H9 (cell line): ENCODE data around the gene CYB561D1. TPM values are rescaled to one million over a fixed set of nuclear protein-coding genes. Genes with fewer than 3 reads are reported as not detected.

Experiments used
- DNase-seq: peaks from one replicate; pipeline ENCODE4 v3.0.0-alpha.2; 2017
- H2AFZ ChIP-seq: one replicate; pipeline ENCODE4 v1.6.1; 2013; ENCODE audit warnings: mild to moderate bottlenecking, low read length, control low read depth, moderate library complexity
- H2AK5ac ChIP-seq: 2 replicates; pipeline ENCODE4 v1.6.1; 2013; ENCODE audit warnings: low read length, control low read depth, mixed read lengths; ENCODE audit not compliant: insufficient read length
- H2BK120ac ChIP-seq: one replicate; pipeline ENCODE4 v1.6.1; 2013; ENCODE audit warnings: low read depth, mild to moderate bottlenecking, low read length, control low read depth, inconsistent platforms; ENCODE audit not compliant: poor library complexity, severe bottlenecking
- H2BK12ac ChIP-seq: 2 replicates; pipeline ENCODE4 v1.6.1; 2013; ENCODE audit warnings: low read length, control low read depth, mixed read lengths, low read depth; ENCODE audit not compliant: insufficient read length
- H2BK15ac ChIP-seq: 2 replicates; pipeline ENCODE4 v1.6.1; 2013; ENCODE audit warnings: low read depth, low read length, control low read depth
- H2BK20ac ChIP-seq: one replicate; pipeline ENCODE4 v1.6.1; 2013; ENCODE audit warnings: low read depth, mild to moderate bottlenecking, low read length, control low read depth, inconsistent platforms; ENCODE audit not compliant: poor library complexity, severe bottlenecking
- H2BK5ac ChIP-seq: 2 replicates; pipeline ENCODE4 v1.6.1; 2013; ENCODE audit warnings: low read length, control low read depth, mixed read lengths; ENCODE audit not compliant: insufficient read length
- H3K14ac ChIP-seq: 2 replicates; pipeline ENCODE4 v1.6.1; 2013; ENCODE audit warnings: low read length, control low read depth; ENCODE audit not compliant: insufficient read depth
- H3K18ac ChIP-seq: 2 replicates; pipeline ENCODE4 v1.6.1; 2013; ENCODE audit warnings: low read depth, mild to moderate bottlenecking, mixed read lengths, low read length, control low read depth; ENCODE audit not compliant: insufficient read length
- H3K23ac ChIP-seq: 2 replicates; pipeline ENCODE4 v1.6.1; 2013; ENCODE audit warnings: low read length, control low read depth, mixed read lengths, low read depth; ENCODE audit not compliant: insufficient read length
- H3K23me2 ChIP-seq: 2 replicates; pipeline ENCODE4 v1.6.1; 2013; ENCODE audit warnings: low read depth, mild to moderate bottlenecking, mixed read lengths, low read length, control low read depth; ENCODE audit not compliant: insufficient read length, poor library complexity, severe bottlenecking
- H3K27ac ChIP-seq: 2 replicates; pipeline ENCODE4 v1.5.1; 2013; ENCODE audit warnings: low read length, control low read depth, mixed read lengths, low read depth; ENCODE audit not compliant: insufficient read length
- H3K27me3 ChIP-seq: 2 replicates; pipeline ENCODE4 v1.6.1; 2013; ENCODE audit warnings: low read length, control low read depth, inconsistent platforms; ENCODE audit not compliant: insufficient read depth
- H3K4ac ChIP-seq: 2 replicates; pipeline ENCODE4 v1.6.1; 2013; ENCODE audit warnings: low read depth, mild to moderate bottlenecking, control low read depth, inconsistent platforms, low read length, moderate library complexity
- H3K4me1 ChIP-seq: 2 replicates; pipeline ENCODE4 v1.6.1; 2013; ENCODE audit warnings: low read length, control low read depth, inconsistent platforms; ENCODE audit not compliant: insufficient read depth
- H3K4me2 ChIP-seq: 2 replicates; pipeline ENCODE4 v1.6.1; 2013; ENCODE audit warnings: low read length, control low read depth, mixed read lengths; ENCODE audit not compliant: insufficient read length, insufficient read depth
- H3K56ac ChIP-seq: 2 replicates; pipeline ENCODE4 v1.6.1; 2013; ENCODE audit warnings: low read depth, mild to moderate bottlenecking, mixed read lengths, low read length, control low read depth; ENCODE audit not compliant: insufficient read length
- H3K79me1 ChIP-seq: 2 replicates; pipeline ENCODE4 v1.6.1; 2013; ENCODE audit warnings: low read depth, mild to moderate bottlenecking, moderate library complexity, low read length, control low read depth, inconsistent platforms; ENCODE audit not compliant: insufficient read depth, poor library complexity, severe bottlenecking
- H3K79me2 ChIP-seq: 2 replicates; pipeline ENCODE4 v1.6.1; 2013; ENCODE audit warnings: low read length, control low read depth, inconsistent platforms; ENCODE audit not compliant: insufficient read depth
- H3K9ac ChIP-seq: 2 replicates; pipeline ENCODE4 v1.6.1; 2013; ENCODE audit warnings: low read length, control low read depth, mixed read lengths; ENCODE audit not compliant: insufficient read length; ENCODE audit errors: extremely low read depth
- H3K9me3 ChIP-seq: one replicate; pipeline ENCODE4 v1.6.1; 2013; ENCODE audit warnings: low read depth, low read length, inconsistent platforms; ENCODE audit not compliant: control insufficient read depth
- H3T11ph ChIP-seq: one replicate; pipeline ENCODE4 v1.6.1; 2013; ENCODE audit warnings: mild to moderate bottlenecking, low read length, control low read depth, inconsistent platforms
- H4K20me1 ChIP-seq: one replicate; pipeline ENCODE4 v1.6.1; 2013; ENCODE audit not compliant: control insufficient read depth, insufficient read length, insufficient read depth
- H4K5ac ChIP-seq: 2 replicates; pipeline ENCODE4 v1.6.1; 2013; ENCODE audit warnings: low read depth, mild to moderate bottlenecking, mixed read lengths, low read length, control low read depth; ENCODE audit not compliant: insufficient read length
- H4K8ac ChIP-seq: replicated peaks from 2 replicates; pipeline ENCODE4 v1.6.1; 2013; ENCODE audit warnings: low read length, control low read depth, mixed read lengths, low read depth; ENCODE audit not compliant: insufficient read length
- H4K91ac ChIP-seq: 2 replicates; pipeline ENCODE4 v1.6.1; 2013; ENCODE audit warnings: low read depth, mild to moderate bottlenecking, moderate library complexity, mixed read lengths, low read length, control low read depth; ENCODE audit not compliant: insufficient read length
- H3K27ac Mint-ChIP-seq, 3 experiments: 2 replicates in 2 of 3; 3 replicates in 1 of 3; pipeline ENCODE4 v1.8.0; 2020 to 2021; ENCODE audit warnings: mixed read lengths in 3 of 3, mild to moderate bottlenecking in 1 of 3, moderate library complexity in 1 of 3
- H3K27me3 Mint-ChIP-seq: 2 replicates; pipeline ENCODE4 v1.8.0; 2021; ENCODE audit warnings: low read depth, mild to moderate bottlenecking, moderate library complexity, mixed read lengths
- H3K36me3 Mint-ChIP-seq, 3 experiments: 2 replicates in 2 of 3; 3 replicates in 1 of 3; pipeline ENCODE4 v1.8.0; 2020 to 2021; ENCODE audit warnings: low read depth in 3 of 3, mixed read lengths in 3 of 3; ENCODE audit not compliant: insufficient read depth in 1 of 3
- H3K4me1 Mint-ChIP-seq, 2 experiments: 2 replicates each; pipeline ENCODE4 v1.8.0; 2020; ENCODE audit warnings: mixed read lengths in 2 of 2
- H3K4me3 Mint-ChIP-seq, 2 experiments: 2 replicates in 1 of 2; 3 replicates in 1 of 2; pipeline ENCODE4 v1.8.0; 2020 to 2021; ENCODE audit warnings: mild to moderate bottlenecking in 2 of 2, mixed read lengths in 2 of 2, moderate library complexity in 1 of 2
- H3K9me3 Mint-ChIP-seq, 2 experiments: 2 replicates in 1 of 2; 3 replicates in 1 of 2; pipeline ENCODE4 v1.8.0; 2020; ENCODE audit warnings: mild to moderate bottlenecking in 2 of 2, mixed read lengths in 2 of 2, moderate library complexity in 1 of 2
- WGBS: extraction: QIAGEN DNeasy Blood & Tissue Kit; methylation state at CpG from one replicate; pipeline ENCODE4 v1.1.7; 2013; ENCODE audit warnings: missing lambda C conversion rate, low lambda C conversion rate, mixed read lengths; ENCODE audit not compliant: insufficient read length; ENCODE audit errors: extremely low coverage; 5-methylcytosine and 5-hydroxymethylcytosine counted together
- total RNA-seq: library from RNA; stranded (reverse); gene quantifications from 2 replicates; pipeline ENCODE4 v1.2.1, GENCODE V29; 2021
- TF ChIP-seq, protein P1 (sequence below): fragments of 200-600 bp; sonication (generic); conservative IDR thresholded peaks from 3 replicates; pipeline ENCODE4 v1.8.0; 2021; ENCODE audit warnings: antibody characterized with exemption, mild to moderate bottlenecking

Gene CYB561D1
- total RNA-seq, 1 experiment from 2014 or later: 6.5 TPM

DNA sequence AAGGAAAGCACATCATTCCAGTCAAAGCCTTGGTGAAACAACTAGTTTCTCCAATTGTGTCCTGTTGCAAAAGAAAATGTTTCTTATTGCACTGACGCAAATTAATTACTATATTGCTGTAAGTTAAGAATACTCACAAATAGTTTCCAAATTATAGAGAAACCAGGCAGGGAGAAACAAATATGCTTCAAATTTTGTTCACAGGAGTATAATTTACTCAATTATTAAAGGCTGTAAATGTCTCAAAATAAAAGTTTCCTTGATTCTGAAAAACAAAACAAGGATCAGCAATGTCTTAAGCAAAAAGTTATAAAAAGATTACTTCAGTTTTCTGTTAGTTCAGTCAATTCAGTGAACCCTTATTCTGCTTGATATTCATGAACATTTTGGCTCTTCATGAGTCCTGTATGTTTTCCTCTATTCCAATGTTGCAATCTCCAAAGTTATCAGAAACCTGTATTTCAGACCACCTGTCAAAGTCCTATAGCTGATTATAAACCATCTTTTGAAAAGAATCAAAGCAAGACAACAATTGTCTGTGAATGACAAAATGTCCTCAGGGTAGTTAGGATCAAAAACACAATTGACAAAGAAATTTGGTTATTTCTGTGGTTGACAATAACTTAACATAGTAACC, 39.3 kb upstream of the CYB561D1 start:
- Histone ChIP-seq H4K8ac (no peak overlapping the region), H3K27me3 (no peaks in the 10 kb centered on the region)

More for the DNA sequence above, 39.3 kb upstream of the CYB561D1 start:
- Histone ChIP-seq H3K23me2 (no peaks in the 10 kb centered on the region), H3K23ac (no peak overlapping the region), H3K79me2 (no peaks in the 10 kb centered on the region), H3K18ac (no peak overlapping the region), H2AK5ac (no peak overlapping the region), H3K4me2 (no peak overlapping the region), H2AFZ (no peak overlapping the region), H3K4me1 (no peaks in the 10 kb centered on the region), H3T11ph (no peak overlapping the region), H2BK15ac (no peak overlapping the region), H2BK20ac (no peak overlapping the region), H3K9ac (no peak overlapping the region), H4K5ac (no peak overlapping the region), H3K56ac (no peak overlapping the region), H3K4ac (no peak overlapping the region), H2BK120ac (no peak overlapping the region), H4K91ac (no peak overlapping the region), H3K9me3 (no peaks in the 10 kb centered on the region), H4K20me1 (no peaks in the 10 kb centered on the region), H3K27ac (no peak overlapping the region), H2BK5ac (no peak overlapping the region), H3K79me1 (no peaks in the 10 kb centered on the region), H3K14ac (no peak overlapping the region), H2BK12ac (no peak overlapping the region)
- Mint-ChIP-seq H3K4me3 (no peak overlapping the region), H3K27me3 (peaks cover 18% of the 10 kb centered on the region), H3K27ac (no peak overlapping the region), H3K36me3 (peaks cover 0 to 16% (median 0%) of the 10 kb centered on the region in 3 experiments; a peak in 3 of 7 replicates), H3K4me1 (no peaks in the 10 kb centered on the region), H3K9me3 (peaks cover 26 to 33% of the 10 kb centered on the region in 2 experiments)
- TF ChIP-seq, protein P1, sequence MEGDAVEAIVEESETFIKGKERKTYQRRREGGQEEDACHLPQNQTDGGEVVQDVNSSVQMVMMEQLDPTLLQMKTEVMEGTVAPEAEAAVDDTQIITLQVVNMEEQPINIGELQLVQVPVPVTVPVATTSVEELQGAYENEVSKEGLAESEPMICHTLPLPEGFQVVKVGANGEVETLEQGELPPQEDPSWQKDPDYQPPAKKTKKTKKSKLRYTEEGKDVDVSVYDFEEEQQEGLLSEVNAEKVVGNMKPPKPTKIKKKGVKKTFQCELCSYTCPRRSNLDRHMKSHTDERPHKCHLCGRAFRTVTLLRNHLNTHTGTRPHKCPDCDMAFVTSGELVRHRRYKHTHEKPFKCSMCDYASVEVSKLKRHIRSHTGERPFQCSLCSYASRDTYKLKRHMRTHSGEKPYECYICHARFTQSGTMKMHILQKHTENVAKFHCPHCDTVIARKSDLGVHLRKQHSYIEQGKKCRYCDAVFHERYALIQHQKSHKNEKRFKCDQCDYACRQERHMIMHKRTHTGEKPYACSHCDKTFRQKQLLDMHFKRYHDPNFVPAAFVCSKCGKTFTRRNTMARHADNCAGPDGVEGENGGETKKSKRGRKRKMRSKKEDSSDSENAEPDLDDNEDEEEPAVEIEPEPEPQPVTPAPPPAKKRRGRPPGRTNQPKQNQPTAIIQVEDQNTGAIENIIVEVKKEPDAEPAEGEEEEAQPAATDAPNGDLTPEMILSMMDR: no peak
- WGBS: no CpG with 5 or more reads among the region's 1 CpG
- DNase-seq: no peak
